Transverse colon (tissue), 4 donors: ENCODE results near the gene PRM1. TPM values are rescaled to one million over a fixed set of nuclear protein-coding genes. Genes with fewer than 3 reads are reported as not detected.
A peak's percentile ranks its signal among the peaks of the same experiment; 100 is the strongest.

ENCODE experiments used
- DNase-seq: peaks from one replicate; pipeline ENCODE4 v3.0.0-alpha.2; 2019
- H3K27ac ChIP-seq, 4 donors: fragments of 200-600 bp; sonication (generic); 2 replicates each; pipeline ENCODE4 v1.5.1; 2016 to 2018; ENCODE audit warnings: inconsistent platforms in 4 of 4
- H3K27me3 ChIP-seq: fragments of 200-600 bp; sonication (generic); 2 replicates; pipeline ENCODE4 v1.5.1; 2017; ENCODE audit warnings: inconsistent platforms
- H3K36me3 ChIP-seq, 4 donors: fragments of 200-600 bp; sonication (generic); 2 replicates each; pipeline ENCODE4 v1.5.1; 2017 to 2019; ENCODE audit warnings: inconsistent platforms in 4 of 4
- H3K4me1 ChIP-seq, 4 donors: fragments of 200-600 bp; sonication (generic); 2 replicates each; pipeline ENCODE4 v1.5.1; 2017 to 2020; ENCODE audit warnings: inconsistent platforms in 4 of 4
- H3K4me3 ChIP-seq, 4 donors: fragments of 200-600 bp; sonication (generic); 1 replicate in 1 of 4; 2 replicates in 3 of 4; pipeline versions ENCODE4 v1.5.1 to v1.6.1; 2017 to 2019; ENCODE audit warnings: inconsistent platforms in 4 of 4
- H3K9me3 ChIP-seq, 2 donors: fragments of 200-600 bp; sonication (generic); 2 replicates each; pipeline ENCODE4 v1.5.1; 2017 to 2019; ENCODE audit warnings: inconsistent platforms in 2 of 2
- CTCF ChIP-seq, 5 experiments: fragments of 200-600 bp in 3 of 5; fragments of 450-650 bp in 2 of 5; sonication (generic) in 3 of 5; IDR thresholded peaks; 1 replicate in 2 of 5; 2 replicates in 3 of 5; pipeline ENCODE4 v1.5.1; 2016 to 2017; ENCODE audit warnings: antibody characterized with exemption in 5 of 5, inconsistent platforms in 3 of 5, mild to moderate bottlenecking in 2 of 5, moderate library complexity in 1 of 5
- EP300 ChIP-seq: sonication (generic); formaldehyde crosslinking; IDR thresholded peaks from one replicate; pipeline ENCODE4 v1.6.1; 2017; ENCODE audit warnings: antibody characterized with exemption, low read depth
- POLR2A ChIP-seq: fragments of 450-650 bp; IDR thresholded peaks from one replicate; pipeline ENCODE4 v1.6.1; 2016; ENCODE audit warnings: antibody characterized with exemption, mild to moderate bottlenecking, moderate library complexity
- POLR2AphosphoS5 ChIP-seq, 3 donors: sonication (generic); formaldehyde crosslinking; IDR thresholded peaks; one replicate each; pipeline ENCODE4 v1.6.1; 2016; ENCODE audit warnings: antibody characterized with exemption in 3 of 3
- WGBS, 2 donors: methylation state at CpG; one replicate each; pipeline ENCODE4 v1.1.5; 2018; ENCODE audit warnings: low coverage in 1 of 2; 5-methylcytosine and 5-hydroxymethylcytosine counted together
- in situ Hi-C, 4 donors: fragments of 200-750 bp; cut with MboI; loops; one replicate each; pipeline versions ENCODE4 v1.15.0 to v1.15.1; 2017; ENCODE audit warnings: low sequenced_read_pairs in 3 of 4, low pct_ligation_motif_present in 1 of 4, low pct_unique_long_range_greater_than_20kb in 1 of 4
- intact Hi-C: fragments of 100-400 bp; cut with DNase I; formaldehyde crosslinking; loops from one replicate; pipeline ENCODE4 v1.15.1; 2023; ENCODE audit warnings: low total_unique reads
- total RNA-seq, 4 donors: library from RNA; depleted of rRNA; stranded (reverse); fragments of >200 nt; gene quantifications; one replicate each; pipeline ENCODE4 v1.1.0, GENCODE V29; 2016

PRM1 gene
- total RNA-seq, 4 donors from 2014 or later, result not detected

DNA sequence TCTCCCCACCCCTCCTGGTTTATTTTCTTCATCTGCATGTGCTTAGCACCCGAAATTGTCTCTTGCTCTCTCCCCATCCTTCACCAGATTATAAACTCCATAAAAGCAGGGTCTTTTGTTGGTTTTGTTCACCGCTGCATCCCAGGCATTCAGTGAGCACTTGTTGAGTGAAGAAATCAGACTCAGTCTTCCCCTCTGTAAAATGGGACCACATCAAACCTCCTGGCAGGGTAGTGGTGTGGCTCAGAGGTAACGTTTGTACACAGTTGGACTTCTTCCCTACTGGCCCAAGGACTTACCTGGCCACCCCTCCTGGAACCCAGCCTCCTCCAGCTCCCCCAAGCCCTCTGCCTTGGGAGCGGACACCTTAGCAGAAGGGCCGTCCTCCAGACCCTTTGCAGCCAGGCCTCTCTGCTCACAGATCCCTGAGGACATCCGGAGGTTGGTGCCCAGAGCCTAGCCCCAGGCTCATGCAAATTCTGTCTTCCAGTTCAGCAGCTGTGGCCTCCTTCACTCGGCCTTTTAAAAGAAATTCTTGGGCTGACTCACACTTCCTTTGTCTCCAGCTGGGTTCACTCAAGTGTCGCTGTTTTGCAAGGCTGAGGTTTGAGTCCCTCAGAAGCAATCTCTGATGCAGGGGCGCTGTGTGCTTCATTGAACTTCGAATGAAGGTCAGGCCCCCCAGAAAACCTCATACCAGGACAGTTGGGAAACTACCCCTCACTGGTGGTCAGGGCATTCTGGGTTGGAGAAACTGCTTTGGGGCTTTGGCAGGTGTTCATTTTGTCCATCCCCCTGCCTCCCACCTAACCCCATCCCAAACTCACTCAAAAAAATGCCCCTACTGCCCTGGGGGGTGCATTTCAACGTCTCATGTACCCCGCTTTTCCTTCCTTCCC, 47.3 kb upstream of the PRM1 start:
- DNase-seq, result peak; percentile 75
- in situ Hi-C loops, result no loop called here
- H3K4me1 ChIP-seq, result peaks cover 2 to 20% (median 7%) of the 10 kb centered on the region in 4 donors
- no peak overlapping the region for H3K4me3 ChIP-seq
- H3K27ac ChIP-seq, result peak overlapping the region; percentile 62 to 75 (median 63)
- H3K36me3 ChIP-seq, result no peaks in the 10 kb centered on the region
- intact Hi-C loops, result no loop called here
- 41 to 67% methylated on average over 1 to 12 of the region's 12 CpGs for WGBS, 2 donors
- TF ChIP-seq CTCF (IDR thresholded peaks at IDR 0.05) (no peak), EP300 (no peak), POLR2A (no peak), POLR2AphosphoS5 (IDR thresholded peaks at IDR 0.05) (peak; percentile 27 to 79 (median 75))
- H3K27me3 ChIP-seq, result no peaks in the 10 kb centered on the region
- no peaks in the 10 kb centered on the region for H3K9me3 ChIP-seq

DNA sequence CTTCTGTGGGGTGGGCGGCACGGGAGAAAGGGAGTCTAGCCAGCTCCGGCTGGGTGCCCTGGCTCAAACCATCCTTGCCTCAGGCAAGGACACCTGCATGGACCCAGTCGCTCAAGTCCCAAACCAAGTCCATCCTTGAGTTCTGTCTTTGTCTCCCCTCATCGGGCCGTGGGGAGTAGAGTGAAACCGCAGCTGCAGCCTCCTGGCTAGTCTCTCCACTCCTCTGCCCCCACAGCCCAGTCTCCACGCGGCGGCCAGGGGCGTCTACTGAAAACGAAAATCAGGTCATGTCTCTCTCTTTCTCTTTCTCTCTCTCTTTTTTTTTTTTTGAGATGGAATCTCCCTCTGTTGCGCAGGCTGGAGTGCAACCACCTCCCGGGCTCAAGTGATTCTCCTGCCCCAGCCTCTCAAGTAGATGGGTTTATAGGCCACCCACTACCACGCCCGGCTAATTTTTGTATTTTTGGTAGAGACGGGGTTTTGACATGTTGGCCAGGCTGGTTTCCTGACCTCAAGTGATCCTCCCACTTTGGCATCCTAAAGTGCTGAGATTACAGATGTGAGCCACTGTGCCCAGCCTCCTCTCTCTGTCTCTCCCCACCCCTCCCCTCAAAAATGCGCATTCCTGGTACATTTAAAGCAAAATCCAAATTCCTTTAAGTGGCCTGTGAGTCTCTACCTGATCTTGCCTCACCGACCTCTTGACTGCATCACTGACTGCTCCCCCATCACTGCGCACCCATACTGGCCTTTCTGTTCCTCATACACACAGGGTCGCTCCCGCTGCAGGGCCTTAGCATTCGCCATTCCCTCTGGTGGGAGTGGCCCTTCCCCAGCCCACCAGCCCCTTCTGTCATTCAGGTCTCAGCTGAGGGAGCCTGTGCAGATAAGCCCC, 46.4 kb upstream of the PRM1 start:
- Histone ChIP-seq H3K4me3 (no peak overlapping the region), H3K4me1 (peaks cover 2 to 20% (median 7%) of the 10 kb centered on the region in 4 donors), H3K9me3 (no peaks in the 10 kb centered on the region), H3K27me3 (no peaks in the 10 kb centered on the region), H3K36me3 (no peaks in the 10 kb centered on the region), H3K27ac (peak overlapping the region; percentile 62 to 75 (median 63))
- intact Hi-C loops, result no loop called here
- peak; percentile 53 for DNase-seq
- TF ChIP-seq EP300, result no peak
- TF ChIP-seq POLR2AphosphoS5 (IDR thresholded peaks at IDR 0.05), result no peak
- TF ChIP-seq POLR2A, result no peak
- no peak for TF ChIP-seq CTCF (IDR thresholded peaks at IDR 0.05)
- in situ Hi-C loops, result no loop called here
- WGBS, 2 donors, result 67% methylated on average over 23 of the region's 23 CpGs; no CpG with 5 or more reads in 1 of the 2 donors

DNA sequence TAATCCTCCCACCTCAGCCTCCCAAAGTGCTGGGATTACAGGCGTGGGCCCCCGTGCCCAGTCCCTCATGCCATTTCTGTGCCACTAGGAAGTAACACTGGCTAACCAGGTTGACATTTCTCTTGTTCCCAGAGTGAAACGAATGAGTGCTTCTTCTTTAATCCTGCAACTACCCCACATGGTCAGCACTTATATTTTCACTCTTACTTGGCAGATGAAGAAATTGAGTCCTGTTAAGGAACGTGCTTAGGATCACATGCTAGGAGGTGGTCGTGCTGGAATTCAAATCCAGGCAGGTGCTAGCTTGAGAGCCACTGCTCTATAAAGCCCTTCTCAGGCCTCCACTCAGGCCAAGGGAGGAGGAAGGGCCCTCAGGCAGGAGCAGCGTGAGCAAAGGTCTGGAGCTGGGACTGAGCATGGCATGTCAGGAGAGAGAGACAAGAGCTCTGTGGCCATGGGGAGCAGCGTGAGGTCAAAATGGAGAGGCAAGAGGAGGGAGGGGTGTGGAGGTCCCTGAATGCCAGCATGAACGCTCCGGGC, 45.7 kb upstream of the PRM1 start:
- in situ Hi-C loops, result no loop called here
- no peaks in the 10 kb centered on the region for H3K36me3 ChIP-seq
- DNase-seq, result no peak
- intact Hi-C loops, result no loop called here
- no peaks in the 10 kb centered on the region for H3K9me3 ChIP-seq
- peak overlapping the region in 3 of 4 donors; percentile 62 to 75 (median 63) for H3K27ac ChIP-seq
- TF ChIP-seq EP300 (no peak), POLR2AphosphoS5 (IDR thresholded peaks at IDR 0.05) (no peak), POLR2A (no peak), CTCF (IDR thresholded peaks at IDR 0.05) (no peak)
- WGBS, 2 donors, result 84 to 100% methylated on average over 1 to 9 of the region's 9 CpGs
- no peaks in the 10 kb centered on the region for H3K27me3 ChIP-seq
- peaks cover 2 to 20% (median 7%) of the 10 kb centered on the region in 4 donors for H3K4me1 ChIP-seq
- no peak overlapping the region for H3K4me3 ChIP-seq
